AG04449 (cell line): ENCODE results near the gene C20orf202.
"Not testable (repeated sequence)": the region's sequence is repeated elsewhere in the genome, so short reads cannot be mapped to it uniquely, and the experiment has no call there.

ENCODE experiments used
- CTCF ChIA-PET: fragments of 350-600 bp; formaldehyde crosslinking; extraction: SDS; loops from one replicate; lab custom pipeline; 2021; ENCODE audit warnings: antibody characterized with exemption; lab: Yijun Ruan, JAX
- POLR2A ChIA-PET: fragments of 400-600, 350-600 bp; formaldehyde crosslinking; extraction: SDS; loops from one replicate; lab custom pipeline; 2020; ENCODE audit warnings: antibody characterized with exemption, inconsistent platforms; lab: Yijun Ruan, JAX
- DNase-seq: peaks from one replicate; pipeline ENCODE4 v3.0.0-alpha.2; 2010; ENCODE audit warnings: low read depth, low spot score
- H3K4me3 ChIP-seq: 2 replicates; pipeline ENCODE4 v1.5.1; 2011; ENCODE audit warnings: low read depth, mild to moderate bottlenecking, control low read depth, low read length
- TF ChIP-seq, protein P1 (sequence below): IDR thresholded peaks from one replicate; pipeline ENCODE4 v1.5.1; 2011; ENCODE audit warnings: mild to moderate bottlenecking, moderate library complexity, low read length, control low read depth, inconsistent platforms; ENCODE audit not compliant: insufficient read depth; ENCODE audit errors: missing control alignments

C20orf202 gene

GRCh38 chr20:1212607-1213396 lies 9.5 kb downstream of the C20orf202 start:
- DNase-seq = peak; percentile 14
- ChIA-PET POLR2A (no interaction called here), CTCF (interaction anchor here (0.6 to 2.5 kb wide), 19 partner anchors 8 to 396 kb away, joined by 3 to 22 read pairs (median 4); partner anchors contain the start of gene C20orf202)
- TF ChIP-seq, protein P1, sequence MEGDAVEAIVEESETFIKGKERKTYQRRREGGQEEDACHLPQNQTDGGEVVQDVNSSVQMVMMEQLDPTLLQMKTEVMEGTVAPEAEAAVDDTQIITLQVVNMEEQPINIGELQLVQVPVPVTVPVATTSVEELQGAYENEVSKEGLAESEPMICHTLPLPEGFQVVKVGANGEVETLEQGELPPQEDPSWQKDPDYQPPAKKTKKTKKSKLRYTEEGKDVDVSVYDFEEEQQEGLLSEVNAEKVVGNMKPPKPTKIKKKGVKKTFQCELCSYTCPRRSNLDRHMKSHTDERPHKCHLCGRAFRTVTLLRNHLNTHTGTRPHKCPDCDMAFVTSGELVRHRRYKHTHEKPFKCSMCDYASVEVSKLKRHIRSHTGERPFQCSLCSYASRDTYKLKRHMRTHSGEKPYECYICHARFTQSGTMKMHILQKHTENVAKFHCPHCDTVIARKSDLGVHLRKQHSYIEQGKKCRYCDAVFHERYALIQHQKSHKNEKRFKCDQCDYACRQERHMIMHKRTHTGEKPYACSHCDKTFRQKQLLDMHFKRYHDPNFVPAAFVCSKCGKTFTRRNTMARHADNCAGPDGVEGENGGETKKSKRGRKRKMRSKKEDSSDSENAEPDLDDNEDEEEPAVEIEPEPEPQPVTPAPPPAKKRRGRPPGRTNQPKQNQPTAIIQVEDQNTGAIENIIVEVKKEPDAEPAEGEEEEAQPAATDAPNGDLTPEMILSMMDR = peak; percentile 85
- no peak overlapping the region for H3K4me3 ChIP-seq

GRCh38 chr20:1214838-1215261 lies 11.6 kb downstream of the C20orf202 start:
- H3K4me3 ChIP-seq = no peak overlapping the region
- DNase-seq = no peak
- TF ChIP-seq, protein P1 = no peak
- ChIA-PET CTCF (no interaction called here), POLR2A (no interaction called here)

GRCh38 chr20:1215386-1216170 lies 12.3 kb downstream of the C20orf202 start:
- ChIA-PET POLR2A (no interaction called here), CTCF (no interaction called here)
- TF ChIP-seq, protein P1 = no peak

GRCh38 chr20:1216527-1217427 lies 13.5 kb downstream of the C20orf202 start:
- CTCF ChIA-PET, H3K4me3 ChIP-seq, POLR2A ChIA-PET, DNase-seq: not testable (repeated sequence)

More at GRCh38 chr20:1215386-1216170, 12.3 kb downstream of the C20orf202 start:
- DNase-seq = no peak
- H3K4me3 ChIP-seq = no peak overlapping the region

GRCh38 chr20:1222750-1223149 lies 19.5 kb downstream of the C20orf202 start:
- CTCF ChIA-PET = not testable (repeated sequence)

GRCh38 chr20:1224205-1224890 lies 21.1 kb downstream of the C20orf202 start:
- POLR2A ChIA-PET = no interaction called here
- H3K4me3 ChIP-seq = no peak overlapping the region
- DNase-seq = no peak
- CTCF ChIA-PET = interaction anchor here (1.2 to 1.4 kb wide), 3 partner anchors 12 to 16 kb away, joined by 3 to 6 read pairs (median 4); no protein-coding TSS in a partner anchor
- TF ChIP-seq, protein P1 = no peak

More at GRCh38 chr20:1222750-1223149, 19.5 kb downstream of the C20orf202 start:
- DNase-seq, POLR2A ChIA-PET, H3K4me3 ChIP-seq: not testable (repeated sequence)
